OCI-LY3 (cell line): ENCODE results near the gene STK26.
"Not testable (repeated sequence)": the region's sequence is repeated elsewhere in the genome, so short reads cannot be mapped to it uniquely, and the experiment has no call there.

ENCODE experiments used
- H2AFZ ChIP-seq: fragments of 200-600, 300-600 bp; shearing (Covaris generic); 2 replicates; pipeline ENCODE4 v1.6.0; 2014; ENCODE audit warnings: antibody characterized with exemption, low read depth, low read length
- H3K27ac ChIP-seq: fragments of 200-600, 300-600 bp; sonication (generic); 2 replicates; pipeline ENCODE4 v1.5.1; 2014; ENCODE audit warnings: mild to moderate bottlenecking, low read length, moderate library complexity, mixed read lengths
- H3K27me3 ChIP-seq: fragments of 200-600, 300-600 bp; sonication (generic); 2 replicates; pipeline ENCODE4 v1.6.1; 2014; ENCODE audit warnings: low read depth, low read length, mixed read lengths
- H3K36me3 ChIP-seq: fragments of 200-600, 300-600 bp; sonication (generic); replicated peaks from 2 replicates; pipeline ENCODE3; 2014; ENCODE audit warnings: low read depth, low read length, mixed read lengths
- H3K4me1 ChIP-seq: fragments of 300-600, 200-600 bp; sonication (generic); 2 replicates; pipeline ENCODE4 v1.6.1; 2014; ENCODE audit warnings: low read length, mixed read lengths
- H3K4me2 ChIP-seq: fragments of 200-600, 300-600 bp; sonication (generic); 2 replicates; pipeline ENCODE4 v1.6.1; 2014; ENCODE audit warnings: low read length, mixed read lengths
- H3K4me3 ChIP-seq: fragments of 300-600, 200-600 bp; sonication (generic); 2 replicates; pipeline ENCODE4 v1.5.1; 2014; ENCODE audit warnings: antibody characterized with exemption, mild to moderate bottlenecking, low read length, moderate library complexity
- H3K79me2 ChIP-seq: fragments of 300-600, 200-600 bp; shearing (Covaris generic); 2 replicates; pipeline ENCODE4 v1.6.1; 2014; ENCODE audit warnings: mild to moderate bottlenecking, low read length, mixed read lengths
- H3K9ac ChIP-seq: fragments of 300-600, 200-600 bp; shearing (Covaris generic); 2 replicates; pipeline ENCODE4 v1.6.0; 2014; ENCODE audit warnings: mild to moderate bottlenecking, low read length, moderate library complexity
- H3K9me3 ChIP-seq: fragments of 200-600, 300-600 bp; shearing (Covaris generic); 2 replicates; pipeline ENCODE4 v1.6.1; 2014; ENCODE audit warnings: low read length, mixed read lengths; ENCODE audit not compliant: insufficient read depth
- H4K20me1 ChIP-seq: fragments of 200-600, 300-600 bp; sonication (generic); 2 replicates; pipeline ENCODE4 v1.6.1; 2016; ENCODE audit warnings: low read length, mixed read lengths; ENCODE audit not compliant: insufficient read depth
- CTCF ChIP-seq: fragments of 200-600, 300-600 bp; sonication (generic); IDR thresholded peaks from 2 replicates; pipeline ENCODE4 v1.5.1; 2014; ENCODE audit warnings: antibody characterized with exemption, low read length, low read depth
- EZH2phosphoT487 ChIP-seq: fragments of 200-600 bp; shearing (Covaris generic); IDR thresholded peaks from 2 replicates; pipeline ENCODE4 v1.6.1; 2018; ENCODE audit warnings: antibody characterized with exemption, mixed run types, low read depth

The STK26 gene

GRCh38 chrX:132093239-132093860 lies 70.2 kb downstream of the STK26 start:
- TF ChIP-seq EZH2phosphoT487: no peak
- TF ChIP-seq CTCF: no peak
- no peaks in the 10 kb centered on the region for H3K36me3 ChIP-seq

GRCh38 chrX:132094164-132094563 lies 71.1 kb downstream of the STK26 start:
- TF ChIP-seq EZH2phosphoT487 (no peak), CTCF (no peak)
- Histone ChIP-seq H3K36me3 (no peaks in the 10 kb centered on the region), H3K9me3 (no peaks in the 10 kb centered on the region), H3K79me2 (no peaks in the 10 kb centered on the region), H3K27ac (no peak overlapping the region), H3K4me2 (no peak overlapping the region), H3K4me3 (no peak overlapping the region), H2AFZ (no peak overlapping the region), H3K9ac (no peak overlapping the region), H4K20me1 (no peaks in the 10 kb centered on the region), H3K27me3 (no peaks in the 10 kb centered on the region), H3K4me1 (no peaks in the 10 kb centered on the region)

More at GRCh38 chrX:132093239-132093860, 70.2 kb downstream of the STK26 start:
- Histone ChIP-seq H3K79me2 (no peaks in the 10 kb centered on the region), H3K4me1 (no peaks in the 10 kb centered on the region), H4K20me1 (no peaks in the 10 kb centered on the region), H3K27me3 (no peaks in the 10 kb centered on the region), H3K9ac (no peak overlapping the region), H3K9me3 (no peaks in the 10 kb centered on the region), H3K27ac (no peak overlapping the region), H3K4me3 (no peak overlapping the region), H2AFZ (peak overlapping the region; percentile 74; the same call in 1 of the 2 replicates), H3K4me2 (no peak overlapping the region)

- not testable (repeated sequence) for H3K4me1 ChIP-seq, H2AFZ ChIP-seq, H3K36me3 ChIP-seq, H3K4me3 ChIP-seq, H3K27ac ChIP-seq, H3K9ac ChIP-seq, H4K20me1 ChIP-seq, H3K9me3 ChIP-seq, H3K4me2 ChIP-seq, H3K79me2 ChIP-seq, H3K27me3 ChIP-seq
Measured at GRCh38 chrX:132098704-132099103, 75.6 kb downstream of the STK26 start.

GRCh38 chrX:132101206-132101605 lies 78.1 kb downstream of the STK26 start:
- Histone ChIP-seq H3K27me3 (no peaks in the 10 kb centered on the region), H3K4me1 (no peaks in the 10 kb centered on the region), H3K79me2 (no peaks in the 10 kb centered on the region), H3K9me3 (no peaks in the 10 kb centered on the region), H3K4me2 (no peak overlapping the region), H2AFZ (no peak overlapping the region), H3K4me3 (no peak overlapping the region), H3K36me3 (no peaks in the 10 kb centered on the region), H3K27ac (no peak overlapping the region), H4K20me1 (no peaks in the 10 kb centered on the region), H3K9ac (no peak overlapping the region)
- TF ChIP-seq CTCF: no peak
- no peak for TF ChIP-seq EZH2phosphoT487

GRCh38 chrX:132101799-132102198 lies 78.7 kb downstream of the STK26 start:
- H4K20me1 ChIP-seq: no peaks in the 10 kb centered on the region
- no peaks in the 10 kb centered on the region for H3K36me3 ChIP-seq
- no peak overlapping the region for H3K4me3 ChIP-seq
- no peak overlapping the region for H3K9ac ChIP-seq
- H3K4me1 ChIP-seq: no peaks in the 10 kb centered on the region
- H3K27me3 ChIP-seq: no peaks in the 10 kb centered on the region
- H2AFZ ChIP-seq: no peak overlapping the region
- TF ChIP-seq EZH2phosphoT487: no peak
- TF ChIP-seq CTCF: no peak
- no peaks in the 10 kb centered on the region for H3K79me2 ChIP-seq
- H3K27ac ChIP-seq: no peak overlapping the region
- H3K4me2 ChIP-seq: no peak overlapping the region
- no peaks in the 10 kb centered on the region for H3K9me3 ChIP-seq
